H9 (cell line): ENCODE results near the gene DCC. TPM values are rescaled to one million over a fixed set of nuclear protein-coding genes. Genes with fewer than 3 reads are reported as not detected.

ENCODE experiments used
- DNase-seq: peaks from one replicate; pipeline ENCODE4 v3.0.0-alpha.2; 2017
- H2AFZ ChIP-seq: one replicate; pipeline ENCODE4 v1.6.1; 2013; ENCODE audit warnings: mild to moderate bottlenecking, low read length, control low read depth, moderate library complexity
- H2AK5ac ChIP-seq: 2 replicates; pipeline ENCODE4 v1.6.1; 2013; ENCODE audit warnings: low read length, control low read depth, mixed read lengths; ENCODE audit not compliant: insufficient read length
- H2BK120ac ChIP-seq: one replicate; pipeline ENCODE4 v1.6.1; 2013; ENCODE audit warnings: low read depth, mild to moderate bottlenecking, low read length, control low read depth, inconsistent platforms; ENCODE audit not compliant: poor library complexity, severe bottlenecking
- H2BK12ac ChIP-seq: 2 replicates; pipeline ENCODE4 v1.6.1; 2013; ENCODE audit warnings: low read length, control low read depth, mixed read lengths, low read depth; ENCODE audit not compliant: insufficient read length
- H2BK15ac ChIP-seq: 2 replicates; pipeline ENCODE4 v1.6.1; 2013; ENCODE audit warnings: low read depth, low read length, control low read depth
- H2BK20ac ChIP-seq: one replicate; pipeline ENCODE4 v1.6.1; 2013; ENCODE audit warnings: low read depth, mild to moderate bottlenecking, low read length, control low read depth, inconsistent platforms; ENCODE audit not compliant: poor library complexity, severe bottlenecking
- H2BK5ac ChIP-seq: 2 replicates; pipeline ENCODE4 v1.6.1; 2013; ENCODE audit warnings: low read length, control low read depth, mixed read lengths; ENCODE audit not compliant: insufficient read length
- H3K14ac ChIP-seq: 2 replicates; pipeline ENCODE4 v1.6.1; 2013; ENCODE audit warnings: low read length, control low read depth; ENCODE audit not compliant: insufficient read depth
- H3K18ac ChIP-seq: 2 replicates; pipeline ENCODE4 v1.6.1; 2013; ENCODE audit warnings: low read depth, mild to moderate bottlenecking, mixed read lengths, low read length, control low read depth; ENCODE audit not compliant: insufficient read length
- H3K23ac ChIP-seq: 2 replicates; pipeline ENCODE4 v1.6.1; 2013; ENCODE audit warnings: low read length, control low read depth, mixed read lengths, low read depth; ENCODE audit not compliant: insufficient read length
- H3K23me2 ChIP-seq: 2 replicates; pipeline ENCODE4 v1.6.1; 2013; ENCODE audit warnings: low read depth, mild to moderate bottlenecking, mixed read lengths, low read length, control low read depth; ENCODE audit not compliant: insufficient read length, poor library complexity, severe bottlenecking
- H3K27ac ChIP-seq: 2 replicates; pipeline ENCODE4 v1.5.1; 2013; ENCODE audit warnings: low read length, control low read depth, mixed read lengths, low read depth; ENCODE audit not compliant: insufficient read length
- H3K27me3 ChIP-seq: 2 replicates; pipeline ENCODE4 v1.6.1; 2013; ENCODE audit warnings: low read length, control low read depth, inconsistent platforms; ENCODE audit not compliant: insufficient read depth
- H3K4ac ChIP-seq: 2 replicates; pipeline ENCODE4 v1.6.1; 2013; ENCODE audit warnings: low read depth, mild to moderate bottlenecking, control low read depth, inconsistent platforms, low read length, moderate library complexity
- H3K4me1 ChIP-seq: 2 replicates; pipeline ENCODE4 v1.6.1; 2013; ENCODE audit warnings: low read length, control low read depth, inconsistent platforms; ENCODE audit not compliant: insufficient read depth
- H3K4me2 ChIP-seq: 2 replicates; pipeline ENCODE4 v1.6.1; 2013; ENCODE audit warnings: low read length, control low read depth, mixed read lengths; ENCODE audit not compliant: insufficient read length, insufficient read depth
- H3K56ac ChIP-seq: 2 replicates; pipeline ENCODE4 v1.6.1; 2013; ENCODE audit warnings: low read depth, mild to moderate bottlenecking, mixed read lengths, low read length, control low read depth; ENCODE audit not compliant: insufficient read length
- H3K79me1 ChIP-seq: 2 replicates; pipeline ENCODE4 v1.6.1; 2013; ENCODE audit warnings: low read depth, mild to moderate bottlenecking, moderate library complexity, low read length, control low read depth, inconsistent platforms; ENCODE audit not compliant: insufficient read depth, poor library complexity, severe bottlenecking
- H3K79me2 ChIP-seq: 2 replicates; pipeline ENCODE4 v1.6.1; 2013; ENCODE audit warnings: low read length, control low read depth, inconsistent platforms; ENCODE audit not compliant: insufficient read depth
- H3K9ac ChIP-seq: 2 replicates; pipeline ENCODE4 v1.6.1; 2013; ENCODE audit warnings: low read length, control low read depth, mixed read lengths; ENCODE audit not compliant: insufficient read length; ENCODE audit errors: extremely low read depth
- H3K9me3 ChIP-seq: one replicate; pipeline ENCODE4 v1.6.1; 2013; ENCODE audit warnings: low read depth, low read length, inconsistent platforms; ENCODE audit not compliant: control insufficient read depth
- H3T11ph ChIP-seq: one replicate; pipeline ENCODE4 v1.6.1; 2013; ENCODE audit warnings: mild to moderate bottlenecking, low read length, control low read depth, inconsistent platforms
- H4K20me1 ChIP-seq: one replicate; pipeline ENCODE4 v1.6.1; 2013; ENCODE audit not compliant: control insufficient read depth, insufficient read length, insufficient read depth
- H4K5ac ChIP-seq: 2 replicates; pipeline ENCODE4 v1.6.1; 2013; ENCODE audit warnings: low read depth, mild to moderate bottlenecking, mixed read lengths, low read length, control low read depth; ENCODE audit not compliant: insufficient read length
- H4K8ac ChIP-seq: replicated peaks from 2 replicates; pipeline ENCODE4 v1.6.1; 2013; ENCODE audit warnings: low read length, control low read depth, mixed read lengths, low read depth; ENCODE audit not compliant: insufficient read length
- H4K91ac ChIP-seq: 2 replicates; pipeline ENCODE4 v1.6.1; 2013; ENCODE audit warnings: low read depth, mild to moderate bottlenecking, moderate library complexity, mixed read lengths, low read length, control low read depth; ENCODE audit not compliant: insufficient read length
- H3K27ac Mint-ChIP-seq, 3 experiments: 2 replicates in 2 of 3; 3 replicates in 1 of 3; pipeline ENCODE4 v1.8.0; 2020 to 2021; ENCODE audit warnings: mixed read lengths in 3 of 3, mild to moderate bottlenecking in 1 of 3, moderate library complexity in 1 of 3
- H3K27me3 Mint-ChIP-seq: 2 replicates; pipeline ENCODE4 v1.8.0; 2021; ENCODE audit warnings: low read depth, mild to moderate bottlenecking, moderate library complexity, mixed read lengths
- H3K36me3 Mint-ChIP-seq, 3 experiments: 2 replicates in 2 of 3; 3 replicates in 1 of 3; pipeline ENCODE4 v1.8.0; 2020 to 2021; ENCODE audit warnings: low read depth in 3 of 3, mixed read lengths in 3 of 3; ENCODE audit not compliant: insufficient read depth in 1 of 3
- H3K4me1 Mint-ChIP-seq, 2 experiments: 2 replicates each; pipeline ENCODE4 v1.8.0; 2020; ENCODE audit warnings: mixed read lengths in 2 of 2
- H3K4me3 Mint-ChIP-seq, 2 experiments: 2 replicates in 1 of 2; 3 replicates in 1 of 2; pipeline ENCODE4 v1.8.0; 2020 to 2021; ENCODE audit warnings: mild to moderate bottlenecking in 2 of 2, mixed read lengths in 2 of 2, moderate library complexity in 1 of 2
- H3K9me3 Mint-ChIP-seq, 2 experiments: 2 replicates in 1 of 2; 3 replicates in 1 of 2; pipeline ENCODE4 v1.8.0; 2020; ENCODE audit warnings: mild to moderate bottlenecking in 2 of 2, mixed read lengths in 2 of 2, moderate library complexity in 1 of 2
- CTCF ChIP-seq: fragments of 200-600 bp; sonication (generic); conservative IDR thresholded peaks from 3 replicates; pipeline ENCODE4 v1.8.0; 2021; ENCODE audit warnings: antibody characterized with exemption, mild to moderate bottlenecking
- total RNA-seq: library from RNA; stranded (reverse); gene quantifications from 2 replicates; pipeline ENCODE4 v1.2.1, GENCODE V29; 2021

DCC gene
- total RNA-seq, 1 experiment from 2014 or later = 0.35 TPM

GRCh38 chr18:52312346-52312745 lies 27.7 kb upstream of the DCC start:
- Histone ChIP-seq H2BK12ac (no peak overlapping the region), H3K79me2 (no peaks in the 10 kb centered on the region; the same call in 1 of the 2 replicates), H3K14ac (no peak overlapping the region), H4K5ac (no peak overlapping the region), H3K18ac (no peak overlapping the region), H2BK5ac (no peak overlapping the region), H2BK120ac (no peak overlapping the region), H2AFZ (no peak overlapping the region), H3T11ph (no peak overlapping the region), H2BK15ac (no peak overlapping the region), H3K9ac (no peak overlapping the region), H3K4ac (no peak overlapping the region), H3K9me3 (no peaks in the 10 kb centered on the region), H3K4me2 (peak overlapping the region; percentile 16), H3K27ac (peak overlapping the region; percentile 23), H3K4me1 (peaks cover 2% of the 10 kb centered on the region; the same call in 1 of the 2 replicates), H3K23ac (no peak overlapping the region), H4K20me1 (no peaks in the 10 kb centered on the region), H3K56ac (no peak overlapping the region), H3K27me3 (no peaks in the 10 kb centered on the region), H2BK20ac (no peak overlapping the region), H3K79me1 (no peaks in the 10 kb centered on the region), H3K23me2 (no peaks in the 10 kb centered on the region), H4K91ac (no peak overlapping the region), H2AK5ac (no peak overlapping the region), H4K8ac (no peak overlapping the region)
- TF ChIP-seq CTCF = no peak
- no peak for DNase-seq
- no peak overlapping the region for H3K4me3 Mint-ChIP-seq
- H3K4me1 Mint-ChIP-seq = peaks cover 32 to 35% of the 10 kb centered on the region in 2 experiments
- peaks cover 2 to 5% (median 4%) of the 10 kb centered on the region in 3 experiments; a peak in 4 of 7 replicates for H3K36me3 Mint-ChIP-seq
- peak overlapping the region in 2 of 3 experiments; percentile 62 to 78; a peak in 4 of 7 replicates for H3K27ac Mint-ChIP-seq
- no peaks in the 10 kb centered on the region for H3K27me3 Mint-ChIP-seq
- H3K9me3 Mint-ChIP-seq = peaks cover 12 to 15% of the 10 kb centered on the region in 2 experiments
